Fibroblast of pulmonary artery (primary cell): ENCODE measurements around the gene OMP.

Experiments
- DNase-seq: peaks from one replicate; pipeline ENCODE4 v3.0.0-alpha.2; 2010; ENCODE audit warnings: low read depth
- H3K4me3 ChIP-seq: replicated peaks from 2 replicates; pipeline ENCODE4 v1.5.1; 2011; ENCODE audit warnings: low read depth, mild to moderate bottlenecking, control low read depth, low read length, moderate library complexity
- TF ChIP-seq, protein P1 (sequence below): IDR thresholded peaks from 2 replicates; pipeline ENCODE4 v1.5.1; 2011; ENCODE audit warnings: mild to moderate bottlenecking, control low read depth, low read length, inconsistent platforms; ENCODE audit errors: missing control alignments

The OMP gene

DNA sequence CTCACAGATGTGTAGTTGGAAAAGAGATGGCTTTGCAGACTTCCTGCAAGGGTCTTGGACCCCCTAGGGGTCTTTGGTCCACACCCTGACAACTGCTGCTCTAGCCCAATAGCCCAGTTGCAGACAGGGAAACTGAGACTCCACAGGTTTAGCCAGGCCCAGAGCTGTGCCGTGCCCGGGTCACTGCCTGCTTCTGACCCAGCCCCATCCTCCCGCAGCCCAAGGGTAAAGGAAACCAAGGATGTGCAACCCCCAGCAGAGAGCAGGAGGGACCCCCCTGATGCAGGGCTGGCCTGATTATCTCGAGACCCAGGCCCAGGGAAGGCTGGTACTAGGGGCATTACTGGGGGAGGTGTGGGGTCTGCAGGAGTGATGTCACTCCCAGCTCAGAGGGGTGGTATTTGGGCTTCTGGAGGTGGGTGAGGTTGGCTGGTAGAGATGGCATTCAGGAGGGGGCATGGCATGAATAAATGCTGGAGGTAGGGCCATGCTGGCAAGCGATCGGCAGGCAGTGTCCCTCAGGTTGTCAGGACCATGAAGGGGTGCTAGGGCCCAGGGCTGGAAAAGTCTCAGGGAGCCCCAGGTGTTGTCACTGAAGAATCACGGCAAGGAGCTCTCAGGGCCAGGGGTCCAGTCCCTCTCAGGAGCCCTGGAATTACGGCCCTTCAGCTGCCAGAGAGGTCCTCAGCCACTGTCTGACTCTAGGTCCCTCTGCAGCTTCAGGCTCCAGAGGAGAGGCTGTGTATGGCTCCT is 46.5 kb downstream of the OMP start:
- TF ChIP-seq, protein P1, sequence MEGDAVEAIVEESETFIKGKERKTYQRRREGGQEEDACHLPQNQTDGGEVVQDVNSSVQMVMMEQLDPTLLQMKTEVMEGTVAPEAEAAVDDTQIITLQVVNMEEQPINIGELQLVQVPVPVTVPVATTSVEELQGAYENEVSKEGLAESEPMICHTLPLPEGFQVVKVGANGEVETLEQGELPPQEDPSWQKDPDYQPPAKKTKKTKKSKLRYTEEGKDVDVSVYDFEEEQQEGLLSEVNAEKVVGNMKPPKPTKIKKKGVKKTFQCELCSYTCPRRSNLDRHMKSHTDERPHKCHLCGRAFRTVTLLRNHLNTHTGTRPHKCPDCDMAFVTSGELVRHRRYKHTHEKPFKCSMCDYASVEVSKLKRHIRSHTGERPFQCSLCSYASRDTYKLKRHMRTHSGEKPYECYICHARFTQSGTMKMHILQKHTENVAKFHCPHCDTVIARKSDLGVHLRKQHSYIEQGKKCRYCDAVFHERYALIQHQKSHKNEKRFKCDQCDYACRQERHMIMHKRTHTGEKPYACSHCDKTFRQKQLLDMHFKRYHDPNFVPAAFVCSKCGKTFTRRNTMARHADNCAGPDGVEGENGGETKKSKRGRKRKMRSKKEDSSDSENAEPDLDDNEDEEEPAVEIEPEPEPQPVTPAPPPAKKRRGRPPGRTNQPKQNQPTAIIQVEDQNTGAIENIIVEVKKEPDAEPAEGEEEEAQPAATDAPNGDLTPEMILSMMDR: no peak
- DNase-seq: no peak
- H3K4me3 ChIP-seq: no peak overlapping the region

DNA sequence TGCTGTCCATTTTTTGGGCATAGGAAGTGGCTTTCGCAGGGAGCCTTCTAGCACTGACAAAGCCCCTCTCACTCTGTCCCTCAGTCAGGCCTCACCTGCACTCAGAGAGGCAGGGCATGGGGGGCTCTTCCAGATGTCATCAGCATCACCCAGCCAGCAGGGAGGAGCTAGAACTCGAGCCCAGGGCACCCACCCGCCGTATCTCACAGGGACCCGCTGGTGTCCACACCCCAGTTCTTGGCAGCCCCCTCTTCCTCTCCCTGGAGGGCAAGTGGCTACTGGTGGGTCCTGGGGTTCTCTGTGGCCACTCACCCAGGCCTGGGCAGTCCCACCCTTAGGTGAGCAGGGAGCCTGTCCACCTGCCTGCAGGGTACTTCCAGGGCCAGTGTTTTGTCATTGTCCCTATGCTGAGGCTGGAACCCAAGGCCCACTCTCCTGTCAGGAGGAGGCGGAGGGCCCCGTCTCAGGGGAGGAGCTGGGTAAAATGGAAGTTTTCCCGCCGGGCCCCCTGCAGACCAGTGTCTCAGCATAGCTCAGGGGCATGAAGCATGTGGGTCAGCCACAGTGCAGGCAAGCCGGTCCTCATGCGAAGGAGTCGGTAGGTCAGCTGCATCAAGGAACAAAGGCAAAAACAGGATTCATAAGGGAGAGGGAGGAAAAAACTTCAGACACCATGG is 47.2 kb downstream of the OMP start:
- no peak overlapping the region for H3K4me3 ChIP-seq
- TF ChIP-seq, protein P1: no peak
- no peak for DNase-seq

DNA sequence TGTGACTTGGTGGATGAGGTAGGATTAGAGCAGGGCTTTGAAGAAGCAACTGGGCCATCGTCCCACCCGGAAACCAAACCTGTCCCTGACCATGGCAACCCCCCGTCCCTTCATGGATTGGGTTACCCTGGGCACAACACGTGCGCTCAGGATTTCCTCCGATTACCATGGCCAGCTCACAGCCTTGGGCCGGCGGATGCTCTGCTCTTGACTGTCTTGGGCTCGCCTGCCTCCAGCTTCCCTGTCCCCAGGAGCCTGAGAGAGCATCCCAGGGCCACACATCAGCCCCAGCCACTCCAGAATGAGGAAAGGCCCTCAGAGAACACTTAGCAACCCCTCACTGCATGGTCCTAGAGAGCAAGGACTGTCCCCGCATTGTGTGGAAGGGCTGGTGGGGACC is 48.2 kb downstream of the OMP start:
- DNase-seq: no peak
- TF ChIP-seq, protein P1: no peak
- no peak overlapping the region for H3K4me3 ChIP-seq

DNA sequence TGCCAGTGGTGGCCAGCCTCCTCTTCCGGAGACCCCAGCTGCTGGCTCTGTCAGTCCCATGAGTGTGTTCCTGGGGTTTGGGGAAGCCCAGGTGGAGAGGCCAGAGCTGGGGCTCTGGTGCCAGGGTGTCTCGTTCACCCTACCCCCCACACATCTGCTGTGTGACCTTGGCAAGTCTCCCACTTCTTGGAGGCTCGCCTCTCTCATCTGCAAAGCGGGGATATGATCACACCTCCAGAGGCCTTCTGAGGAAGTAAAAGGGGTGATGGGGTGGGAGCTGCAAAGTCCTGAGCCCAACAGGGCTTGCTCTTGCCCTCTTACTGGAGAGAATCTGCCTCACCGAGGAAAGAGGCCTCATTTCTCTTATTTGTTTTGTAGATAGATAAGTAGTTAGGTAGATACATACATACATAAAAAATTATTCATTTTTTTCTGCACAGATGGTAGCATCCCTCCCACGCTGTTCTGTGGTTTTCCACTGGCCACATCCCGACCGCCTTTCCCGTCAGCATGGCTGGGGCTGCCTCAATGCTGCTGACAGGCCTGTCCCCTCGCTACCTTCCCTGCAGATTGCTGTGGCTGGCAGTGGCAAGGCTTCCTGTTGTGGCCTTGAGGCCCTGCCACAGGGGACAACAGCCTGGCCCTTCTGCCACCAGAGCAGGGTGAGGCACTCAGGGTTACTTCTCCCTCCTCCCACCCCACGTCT is 49.3 kb downstream of the OMP start:
- TF ChIP-seq, protein P1: no peak
- DNase-seq: peak; percentile 36
- no peak overlapping the region for H3K4me3 ChIP-seq

DNA sequence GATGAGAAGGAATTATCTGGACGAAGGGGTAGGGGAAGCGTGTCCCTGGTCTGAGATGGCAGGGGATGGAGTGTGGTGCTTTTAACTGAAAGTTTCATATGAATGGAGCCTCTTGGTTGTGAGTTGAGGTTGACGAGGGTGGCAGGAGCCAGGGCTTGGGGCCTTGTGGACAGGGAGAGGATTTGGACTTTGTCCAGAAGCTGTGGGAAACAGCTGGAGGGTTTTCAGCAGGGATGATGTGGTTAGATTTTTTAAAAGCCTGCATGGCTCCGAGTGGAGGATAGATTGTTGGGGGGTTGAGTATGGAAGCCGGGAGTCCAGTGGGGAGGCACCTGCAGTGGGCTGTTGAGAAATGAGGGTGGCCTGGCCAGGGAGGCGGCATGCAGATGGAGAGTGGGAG is 50.2 kb downstream of the OMP start:
- DNase-seq: peak; percentile 35
- H3K4me3 ChIP-seq: no peak overlapping the region

More for the DNA sequence above, 50.2 kb downstream of the OMP start:
- TF ChIP-seq, protein P1: no peak
